ENCODE measurements around the gene BACE2.
"Not testable (repeated sequence)": the region's sequence is repeated elsewhere in the genome, so short reads cannot be mapped to it uniquely, and the experiment has no call there.

BACE2 gene

DNA sequence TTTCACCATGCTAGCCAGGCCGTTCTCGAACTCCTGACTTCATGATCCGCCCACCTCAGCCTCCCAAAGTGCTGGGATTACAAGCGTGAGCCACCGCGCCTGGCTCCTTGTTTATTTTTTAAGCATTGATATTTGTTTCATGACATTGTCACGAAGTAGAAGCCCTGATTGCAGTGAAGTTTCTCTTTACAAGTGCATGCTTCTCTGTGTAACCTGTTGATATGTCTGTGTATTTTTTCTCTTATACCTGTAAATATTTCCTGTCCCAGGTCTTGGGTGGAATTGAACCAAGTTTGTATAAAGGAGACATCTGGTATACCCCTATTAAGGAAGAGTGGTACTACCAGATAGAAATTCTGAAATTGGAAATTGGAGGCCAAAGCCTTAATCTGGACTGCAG is 75.1 kb downstream of the BACE2 start:
- DNase-seq, result no peak

DNA sequence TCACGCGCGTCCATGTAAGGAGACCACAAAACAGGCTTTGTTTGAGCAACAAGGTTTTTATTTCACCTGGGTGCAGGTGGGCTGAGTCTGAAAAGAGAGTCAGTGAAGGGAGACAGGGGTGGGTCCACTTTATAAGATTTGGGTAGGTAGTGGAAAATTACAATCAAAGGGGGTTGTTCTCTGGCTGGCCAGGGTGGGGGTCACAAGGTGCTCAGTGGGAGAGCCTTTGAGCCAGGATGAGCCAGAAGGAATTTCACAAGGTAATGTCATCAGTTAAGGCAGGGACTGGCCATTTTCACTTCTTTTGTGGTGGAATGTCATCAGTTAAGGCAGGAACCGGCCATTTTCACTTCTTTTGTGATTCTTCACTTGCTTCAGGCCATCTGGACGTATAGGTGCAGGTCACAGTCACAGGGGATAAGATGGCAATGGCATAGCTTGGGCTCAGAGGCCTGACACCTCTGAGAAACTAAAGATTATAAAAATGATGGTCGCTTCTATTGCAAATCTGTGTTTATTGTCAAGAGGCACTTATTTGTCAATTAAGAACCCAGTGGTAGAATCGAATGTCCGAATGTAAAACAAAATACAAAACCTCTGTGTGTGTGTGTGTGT is 76.4 kb downstream of the BACE2 start:
- DNase-seq, result not testable (repeated sequence)

DNA sequence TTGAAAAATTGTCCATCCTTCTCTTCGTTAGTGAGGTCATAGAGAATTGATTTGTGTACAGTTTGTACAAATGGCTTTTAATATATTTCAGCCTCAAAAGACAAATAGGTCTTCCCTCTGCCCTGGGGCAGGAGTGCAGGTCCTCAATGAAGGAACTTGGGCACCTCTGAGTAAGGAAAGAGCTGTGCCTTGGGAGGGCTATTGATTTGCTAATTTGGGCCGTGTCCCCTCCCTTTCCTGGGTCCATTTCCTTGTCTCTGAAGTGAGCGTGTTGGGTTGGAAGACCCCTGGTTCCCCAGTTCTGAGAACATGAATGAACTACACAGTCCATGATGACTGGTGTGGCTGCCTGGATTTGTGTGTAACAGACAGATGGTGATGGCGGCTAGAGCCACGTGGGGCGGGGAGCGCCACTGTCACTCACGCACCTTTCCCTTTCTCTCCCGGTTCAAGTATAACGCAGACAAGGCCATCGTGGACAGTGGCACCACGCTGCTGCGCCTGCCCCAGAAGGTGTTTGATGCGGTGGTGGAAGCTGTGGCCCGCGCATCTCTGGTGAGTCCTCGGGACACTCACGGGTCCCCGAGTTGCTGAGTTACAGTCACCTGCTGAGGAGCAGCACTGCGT is 77.7 kb downstream of the BACE2 start:
- no peak for DNase-seq

DNA sequence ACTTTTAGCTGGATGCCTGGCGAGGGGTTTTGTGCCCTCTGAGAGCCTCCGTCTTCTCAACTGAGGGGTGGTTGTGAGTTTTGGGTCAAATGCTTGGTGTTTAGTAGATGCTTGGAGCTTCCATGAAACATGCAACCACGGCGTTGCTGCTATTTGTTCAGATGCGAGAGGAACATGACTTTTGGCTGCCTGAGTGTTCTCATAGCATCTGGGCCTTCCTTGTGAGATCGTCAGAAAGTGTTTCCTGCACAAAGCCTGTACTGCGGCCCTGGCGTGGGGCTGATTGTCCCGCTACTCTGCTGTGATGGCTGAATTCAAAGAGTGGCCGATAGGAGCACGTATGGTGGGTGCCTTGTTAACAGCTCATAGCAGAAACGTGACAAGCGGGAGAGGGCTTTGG is 78.8 kb downstream of the BACE2 start:
- no peak for DNase-seq

DNA sequence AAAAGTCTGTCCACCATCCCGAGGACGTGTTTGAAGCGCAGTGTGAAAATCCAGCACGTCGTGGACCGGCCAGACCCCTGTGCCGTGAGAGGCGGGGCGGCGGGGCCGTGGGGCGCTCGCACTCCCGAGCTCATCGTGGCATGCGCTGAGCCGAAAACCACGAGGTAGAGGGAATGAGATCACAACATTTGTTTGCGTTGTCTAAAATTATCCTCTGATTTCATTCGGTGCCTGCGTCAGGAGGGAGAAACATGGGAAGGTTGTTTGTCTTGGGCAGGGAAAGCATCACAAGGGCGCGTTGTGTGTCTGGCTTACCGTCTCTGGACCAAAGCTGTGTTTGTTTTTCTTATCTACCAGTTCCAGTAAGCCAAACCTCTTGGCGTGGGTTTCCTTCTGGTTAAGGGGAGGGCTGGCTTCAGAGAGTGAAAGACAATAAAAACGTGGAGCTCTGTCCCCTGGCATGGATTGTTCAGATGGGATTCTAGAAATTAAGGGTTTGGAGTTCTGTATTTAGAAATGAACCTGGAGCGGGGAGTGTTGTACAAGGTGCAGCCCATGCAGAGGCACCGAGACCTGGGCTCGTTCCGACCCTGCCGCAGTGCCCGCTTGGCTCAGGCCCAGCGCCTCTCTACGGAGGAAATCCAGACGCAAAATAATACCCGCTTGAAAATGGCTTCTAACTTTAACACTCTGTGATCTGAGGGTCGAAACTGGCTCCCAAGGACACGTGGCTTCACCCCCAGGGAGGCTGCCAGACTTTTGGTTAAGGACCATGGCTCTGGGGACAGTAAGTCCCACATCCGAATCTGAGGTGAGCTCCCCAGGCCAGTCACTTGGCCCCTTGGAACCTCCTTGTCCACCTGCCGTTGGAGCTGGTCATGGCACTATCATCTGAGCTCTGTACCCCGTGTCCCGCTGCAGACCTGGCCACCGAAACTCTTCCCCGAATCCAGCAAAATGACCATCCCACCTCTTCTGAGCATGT is 79.9 kb downstream of the BACE2 start:
- DNase-seq, result peak; percentile 66

DNA sequence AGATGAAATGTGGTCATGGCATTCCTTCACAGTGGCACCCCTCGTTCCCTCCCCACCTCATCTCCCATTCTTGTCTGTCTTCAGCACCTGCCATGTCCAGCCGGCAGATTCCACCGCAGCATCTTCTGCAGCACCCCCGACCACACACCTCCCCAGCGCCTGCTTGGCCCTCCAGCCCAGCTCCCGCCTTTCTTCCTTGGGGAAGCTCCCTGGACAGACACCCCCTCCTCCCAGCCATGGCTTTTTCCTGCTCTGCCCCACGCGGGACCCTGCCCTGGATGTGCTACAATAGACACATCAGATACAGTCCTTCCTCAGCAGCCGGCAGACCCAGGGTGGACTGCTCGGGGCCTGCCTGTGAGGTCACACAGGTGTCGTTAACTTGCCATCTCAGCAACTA is 81.5 kb downstream of the BACE2 start:
- DNase-seq, result no peak

DNA sequence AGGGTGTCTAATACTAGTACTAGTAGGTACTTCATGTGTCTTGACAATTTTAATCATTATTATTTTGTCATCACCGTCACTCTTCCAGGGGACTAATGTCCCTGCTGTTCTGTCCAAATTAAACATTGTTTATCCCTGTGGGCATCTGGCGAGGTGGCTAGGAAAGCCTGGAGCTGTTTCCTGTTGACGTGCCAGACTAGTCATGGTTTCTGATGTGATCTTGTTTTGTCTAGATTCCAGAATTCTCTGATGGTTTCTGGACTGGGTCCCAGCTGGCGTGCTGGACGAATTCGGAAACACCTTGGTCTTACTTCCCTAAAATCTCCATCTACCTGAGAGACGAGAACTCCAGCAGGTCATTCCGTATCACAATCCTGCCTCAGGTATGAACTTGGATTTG is 82.6 kb downstream of the BACE2 start:
- no peak for DNase-seq

DNA sequence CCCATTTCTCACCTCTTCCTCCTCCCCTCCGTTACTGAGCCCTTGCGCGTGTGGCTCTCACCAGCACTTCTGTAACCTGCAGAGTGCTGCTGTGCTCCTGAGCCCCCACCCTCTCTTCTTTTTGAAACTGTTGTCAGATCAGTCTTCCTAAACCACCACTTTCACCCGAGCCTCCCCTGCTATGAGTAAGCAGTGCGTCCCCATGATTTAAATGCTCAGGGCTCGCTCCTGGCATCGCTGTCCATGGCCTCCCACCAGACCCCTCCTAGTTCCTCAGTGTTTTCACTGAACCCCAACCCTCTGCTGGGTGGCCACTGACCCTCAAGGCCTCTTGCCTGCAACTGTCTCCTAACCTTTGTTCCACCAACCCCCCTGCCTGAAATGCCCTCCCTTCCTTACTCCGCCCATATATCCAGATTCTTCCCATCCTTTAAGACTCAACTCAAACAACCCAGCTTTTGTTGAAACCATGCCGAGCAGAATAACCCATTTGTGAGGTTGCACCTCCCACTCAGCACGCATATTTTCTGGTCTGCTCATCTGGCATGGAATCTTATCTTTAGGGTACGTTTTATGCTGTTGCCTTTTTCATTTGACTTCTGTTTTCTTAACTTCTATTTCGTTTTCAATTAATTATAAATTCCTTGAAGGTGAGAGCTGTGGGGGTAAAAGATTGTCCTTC is 84.1 kb downstream of the BACE2 start:
- no peak for DNase-seq

DNA sequence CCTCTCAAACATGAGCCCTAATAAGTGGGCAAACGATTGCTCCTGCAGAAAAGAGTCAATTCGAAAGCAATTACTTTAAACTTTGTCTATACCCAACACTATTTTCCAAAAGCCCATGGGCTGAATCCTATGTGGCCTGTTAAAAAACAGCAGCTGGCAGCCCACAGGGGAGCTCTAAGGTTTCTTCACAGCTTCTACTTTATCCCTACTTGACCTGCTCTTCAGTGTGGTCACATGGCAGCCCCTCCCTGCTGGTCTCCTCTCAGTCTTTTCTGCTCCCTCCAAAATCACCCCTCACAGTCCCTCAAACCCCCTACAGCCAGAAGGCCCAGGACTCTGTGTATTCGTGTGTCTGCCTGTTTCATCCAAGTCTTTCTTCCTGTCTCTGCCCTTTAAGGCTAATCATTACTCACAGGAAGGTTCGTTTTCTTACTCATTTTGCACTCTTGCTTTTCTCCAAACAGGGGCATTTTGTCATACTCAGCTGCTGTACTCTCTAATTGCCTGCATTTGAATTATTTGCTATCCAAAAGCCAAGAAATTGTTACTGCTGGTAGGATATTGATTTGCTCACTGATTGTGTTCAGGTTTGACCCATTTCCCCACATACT is 86.2 kb downstream of the BACE2 start:
- DNase-seq, result no peak

DNA sequence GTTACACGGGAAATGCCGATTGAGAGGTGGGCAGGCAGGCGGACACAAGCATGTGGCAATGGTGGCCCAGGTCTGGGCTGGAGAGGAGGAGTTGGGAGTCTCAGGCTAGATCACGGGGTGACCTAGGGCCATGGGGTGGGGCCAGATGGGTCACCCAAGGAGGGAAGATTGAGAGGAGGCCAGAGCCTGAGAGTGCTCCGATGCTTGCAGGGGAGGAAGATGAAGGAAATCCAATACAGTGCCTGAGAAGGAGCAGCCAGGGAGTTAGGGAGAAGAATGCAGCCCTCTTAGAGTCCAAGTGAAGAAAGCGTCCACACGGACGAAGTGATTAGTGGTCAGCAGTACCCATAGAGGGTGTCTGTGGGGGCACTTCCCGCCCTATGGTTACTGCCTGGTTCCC is 87.2 kb downstream of the BACE2 start:
- no peak for DNase-seq

DNA sequence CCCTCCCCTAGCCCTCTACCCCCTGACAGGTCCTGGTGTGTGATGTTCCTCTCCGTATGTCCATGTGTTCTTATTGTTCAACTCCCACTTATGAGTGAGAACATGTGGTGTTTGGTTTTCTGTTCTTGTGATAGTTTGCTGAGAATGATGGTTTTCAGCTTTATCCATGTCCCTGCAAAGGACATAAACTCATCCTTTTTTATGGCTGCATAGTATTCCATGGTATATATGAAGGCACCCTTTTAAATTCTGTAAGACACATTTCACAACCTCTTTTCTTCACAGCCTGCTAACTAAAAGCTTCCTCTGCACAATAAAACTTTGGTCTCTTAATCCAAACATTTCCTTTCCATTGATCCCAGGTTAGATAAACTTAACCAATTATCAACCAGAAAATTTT is 88.3 kb downstream of the BACE2 start:
- DNase-seq, result not testable (repeated sequence)

DNA sequence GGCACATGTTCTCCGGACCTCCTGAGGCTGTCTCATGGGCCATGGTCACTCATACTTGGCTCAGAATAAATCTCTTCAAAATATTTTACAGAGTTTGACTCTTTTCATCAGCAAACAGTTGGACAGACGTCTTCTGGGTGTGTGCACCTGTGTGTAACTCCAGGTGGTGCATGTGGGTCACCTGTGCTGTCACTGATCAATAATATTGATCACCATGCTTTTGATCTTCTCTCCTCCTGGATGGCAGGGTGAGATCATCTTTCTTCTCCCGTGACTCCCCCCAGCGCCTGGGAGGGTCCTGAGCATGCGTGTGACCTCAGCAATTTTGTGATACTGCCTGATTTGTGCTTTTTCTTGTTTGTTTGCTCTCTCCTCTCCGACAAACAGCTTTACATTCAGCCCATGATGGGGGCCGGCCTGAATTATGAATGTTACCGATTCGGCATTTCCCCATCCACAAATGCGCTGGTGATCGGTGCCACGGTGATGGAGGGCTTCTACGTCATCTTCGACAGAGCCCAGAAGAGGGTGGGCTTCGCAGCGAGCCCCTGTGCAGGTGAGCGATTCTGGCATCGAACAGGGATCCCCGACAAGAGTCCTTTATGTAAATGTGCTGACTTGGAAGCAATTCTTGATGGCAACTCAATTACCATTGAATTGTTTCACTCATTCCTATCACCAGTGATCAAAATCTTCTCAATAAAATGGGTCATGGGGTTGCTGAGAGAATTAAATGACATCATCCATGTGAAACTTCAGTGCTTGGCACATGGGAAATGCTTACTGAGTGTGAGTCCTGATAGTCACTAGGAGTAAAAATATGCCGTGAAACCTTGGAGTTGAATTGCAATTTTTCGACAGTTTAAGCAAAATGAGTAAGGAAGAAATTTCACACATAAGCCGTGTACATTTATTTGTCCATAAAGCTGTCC is 89.1 kb downstream of the BACE2 start:
- no peak for DNase-seq

DNA sequence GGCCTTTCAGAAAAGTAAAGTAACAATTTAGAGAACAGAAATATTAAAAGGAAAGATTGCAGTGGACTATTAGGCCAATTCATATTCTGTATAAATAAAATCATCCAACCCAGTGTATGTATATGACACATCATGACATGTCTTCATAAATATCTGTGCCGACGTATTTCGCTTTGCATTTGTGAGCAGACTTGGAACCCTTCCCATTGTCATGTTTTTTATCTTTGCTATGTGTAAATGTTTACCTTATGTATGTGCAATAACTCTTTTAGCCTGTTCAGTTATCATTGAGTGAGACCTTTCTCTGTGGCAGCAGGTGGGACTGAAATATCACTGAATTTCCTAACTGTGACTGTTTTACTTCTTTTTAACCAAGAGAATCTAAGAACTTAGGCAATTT is 90.7 kb downstream of the BACE2 start:
- DNase-seq, result no peak

DNA sequence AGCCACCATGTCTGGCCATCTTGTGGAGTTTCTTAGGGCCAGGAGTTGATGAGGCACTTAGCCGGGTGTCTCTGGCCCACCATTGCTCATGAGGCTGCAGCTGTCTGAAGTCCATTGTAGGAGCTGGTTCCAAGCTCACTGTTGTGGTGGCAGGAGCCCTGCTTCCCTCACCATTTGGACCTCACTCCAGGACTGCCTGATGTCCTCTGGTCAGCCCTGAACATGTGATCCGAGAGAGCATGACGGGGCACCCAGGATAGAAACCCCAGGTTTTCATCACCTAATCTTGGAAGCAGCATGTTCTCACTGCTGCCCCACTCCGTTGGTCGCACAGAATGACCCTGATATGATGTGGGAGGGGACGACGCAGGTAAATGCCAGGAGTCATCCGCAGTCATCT is 92.5 kb downstream of the BACE2 start:
- DNase-seq, result no peak

DNA sequence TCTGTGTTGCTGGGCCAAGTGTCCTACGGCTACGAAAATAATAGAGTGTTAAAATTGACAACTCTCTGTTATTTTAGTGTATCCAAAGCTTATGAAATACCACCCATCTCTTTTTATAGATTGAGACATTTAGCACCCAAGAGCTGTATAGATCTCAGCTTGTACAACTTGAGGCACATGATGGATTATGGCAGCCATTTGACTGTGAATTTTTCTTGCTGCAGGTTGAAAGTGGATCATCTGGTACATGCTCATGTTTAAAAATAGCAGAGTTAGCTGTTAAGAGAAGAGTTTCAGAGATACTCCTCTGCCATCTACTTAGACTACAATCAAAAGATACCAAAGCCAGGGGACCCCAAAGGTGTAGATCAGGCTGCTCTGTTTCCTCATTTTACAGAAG is 99.4 kb downstream of the BACE2 start:
- no peak for DNase-seq

DNA sequence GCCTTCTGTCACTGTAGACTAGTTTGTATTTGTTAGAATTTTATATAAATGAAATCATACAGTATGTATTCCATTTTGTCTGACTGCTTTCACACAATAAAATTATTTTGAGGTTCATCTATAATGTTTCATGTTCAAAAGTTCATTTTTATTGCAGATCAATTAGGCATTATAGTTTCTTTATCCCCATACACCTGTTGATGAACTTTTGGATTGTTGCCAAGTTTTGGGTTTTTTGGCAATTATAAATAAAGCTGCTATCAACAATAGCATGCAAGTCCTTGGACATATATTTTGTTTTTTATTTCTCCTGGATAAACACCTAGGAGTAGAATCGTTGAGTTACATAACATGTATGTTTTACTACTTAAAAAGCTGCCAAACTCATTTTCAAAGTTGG is 101.6 kb downstream of the BACE2 start:
- DNase-seq, result no peak

DNA sequence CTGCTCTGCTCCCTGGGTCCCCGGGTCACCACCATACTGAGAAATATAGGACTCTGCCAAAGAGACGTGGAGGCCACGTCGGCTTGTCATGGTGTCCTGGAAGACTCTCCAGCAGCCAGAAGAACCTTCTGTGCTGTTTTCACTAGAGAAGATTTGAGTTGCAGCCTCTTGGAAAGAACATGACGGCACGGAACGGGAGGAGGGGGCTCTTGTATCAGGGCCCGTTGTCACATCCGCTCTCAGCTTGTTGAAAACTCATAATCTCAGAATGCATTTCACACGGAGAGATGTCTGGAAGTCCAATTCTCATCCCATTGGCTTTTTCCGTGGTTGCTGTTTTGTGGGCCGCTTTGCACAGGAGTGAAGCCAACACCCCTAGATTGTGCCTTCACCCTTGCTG is 109.2 kb downstream of the BACE2 start:
- no peak for DNase-seq

DNA sequence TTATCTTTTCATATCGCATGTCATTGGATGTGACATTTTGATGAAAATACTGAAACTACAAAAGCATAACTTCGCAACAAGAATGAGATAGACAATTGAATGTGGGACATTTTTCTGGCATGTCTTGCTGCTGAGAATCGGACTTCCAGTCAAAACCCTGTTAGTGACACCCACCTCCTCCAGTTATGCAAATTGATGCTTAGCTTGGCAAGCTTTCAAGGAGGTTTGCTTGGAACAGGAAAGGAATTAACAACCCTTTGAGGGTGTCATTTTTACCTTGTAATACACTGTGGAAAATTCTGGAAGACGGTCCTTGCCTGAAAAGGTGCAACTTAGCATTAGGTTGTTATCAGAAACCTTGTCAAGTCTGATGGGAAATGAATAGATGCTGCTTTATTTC is 109.9 kb downstream of the BACE2 start:
- no peak for DNase-seq

DNA sequence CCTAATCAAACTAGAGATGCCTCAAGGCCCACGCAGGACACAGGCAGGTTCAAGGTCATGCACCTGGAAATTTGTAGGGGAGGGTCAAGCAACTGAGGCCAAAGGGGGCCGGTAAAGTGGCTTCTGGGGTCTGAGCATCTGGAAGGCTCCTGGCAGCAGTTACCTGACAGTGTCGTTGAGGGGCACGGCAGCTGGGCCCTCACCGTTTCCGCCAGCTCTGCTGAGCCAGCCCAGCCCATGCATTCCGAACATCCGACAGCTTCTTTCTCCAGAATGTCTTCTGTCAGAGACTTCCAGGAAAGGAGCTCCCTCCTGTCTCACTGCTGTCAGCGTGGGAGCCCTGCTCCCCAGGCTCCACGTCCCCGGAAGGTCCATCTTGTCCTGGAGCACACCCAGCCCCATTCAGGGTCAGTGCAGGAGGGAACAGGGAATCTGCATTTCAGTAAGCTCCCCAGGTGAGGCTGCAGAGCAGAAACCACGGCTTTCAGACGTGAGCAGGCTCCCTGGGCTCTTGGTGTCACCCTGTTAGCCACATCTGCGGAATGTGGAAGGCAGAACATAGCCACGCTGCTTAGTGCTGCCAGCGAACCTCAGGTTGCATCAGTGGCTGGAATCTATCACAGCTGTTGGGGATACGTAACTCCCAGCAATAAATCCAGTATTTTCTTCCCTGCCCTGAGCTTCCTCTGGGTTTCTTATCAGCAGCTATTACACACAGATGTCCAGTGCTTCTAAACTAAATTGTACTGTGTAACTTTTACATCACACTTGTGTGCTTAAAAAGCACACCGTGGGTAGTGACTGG is 112.4 kb downstream of the BACE2 start:
- DNase-seq, result no peak

DNA sequence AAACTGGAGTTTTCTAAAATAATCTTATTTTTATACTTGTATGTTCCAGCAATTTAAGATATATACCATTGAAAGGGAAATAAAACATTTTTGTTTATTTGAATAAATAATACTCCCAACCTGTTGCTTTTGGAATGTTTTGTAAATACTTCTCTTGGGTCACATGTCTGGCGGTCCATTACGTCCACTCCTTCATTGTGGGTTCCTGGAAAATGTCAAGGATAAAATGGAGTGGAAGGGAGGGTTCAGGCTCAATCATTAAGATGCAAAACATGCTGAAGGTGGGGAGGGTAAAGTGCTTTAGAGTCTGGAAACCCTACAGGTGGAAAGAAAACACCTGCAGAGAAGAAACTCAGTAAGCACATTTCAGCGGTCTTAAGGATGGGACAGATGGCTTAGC is 114.5 kb downstream of the BACE2 start:
- DNase-seq, result no peak
